HG03103 (cell line): ENCODE measurements around the gene CCNY.

Experiments used
- ATAC-seq: cut with Tn5 transposase; IDR thresholded peaks from one replicate; pipeline ENCODE4 v1.9.1; 2021; ENCODE audit warnings: low read depth; ENCODE audit not compliant: unreplicated experiment

Gene CCNY

DNA sequence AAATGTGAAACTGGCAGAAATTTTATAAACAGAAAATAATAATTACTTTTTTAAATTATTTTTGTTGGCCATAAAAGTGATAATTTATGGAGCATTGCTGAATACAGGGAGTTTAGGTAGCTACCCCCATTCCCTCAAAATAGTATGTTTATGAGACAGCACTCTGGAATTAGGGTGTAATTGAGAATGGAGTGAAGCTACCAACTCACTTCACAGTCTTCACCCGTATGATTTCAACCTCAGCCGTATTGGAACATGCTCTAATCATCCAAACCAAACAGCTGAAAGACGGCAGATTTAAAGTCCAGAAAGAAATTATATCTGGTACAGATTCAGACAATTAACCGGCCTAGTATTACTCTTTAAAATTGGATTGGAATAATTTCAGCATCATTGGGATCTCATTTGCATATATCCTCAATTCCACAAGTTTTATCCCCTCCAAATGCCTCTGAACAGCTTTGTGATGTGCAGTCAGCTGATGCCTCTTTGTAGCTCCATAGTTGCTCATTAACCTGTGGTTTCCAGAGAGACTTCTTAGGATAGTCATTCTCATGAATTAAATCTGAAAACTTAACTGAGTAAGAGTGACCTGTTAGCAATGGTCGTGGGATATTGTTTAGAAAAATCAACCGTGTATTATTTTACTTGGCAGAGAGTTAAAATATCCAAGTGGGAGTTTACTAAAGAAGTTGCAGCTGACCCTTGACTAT, 209.7 kb downstream of the CCNY start:
- ATAC-seq = no peak

DNA sequence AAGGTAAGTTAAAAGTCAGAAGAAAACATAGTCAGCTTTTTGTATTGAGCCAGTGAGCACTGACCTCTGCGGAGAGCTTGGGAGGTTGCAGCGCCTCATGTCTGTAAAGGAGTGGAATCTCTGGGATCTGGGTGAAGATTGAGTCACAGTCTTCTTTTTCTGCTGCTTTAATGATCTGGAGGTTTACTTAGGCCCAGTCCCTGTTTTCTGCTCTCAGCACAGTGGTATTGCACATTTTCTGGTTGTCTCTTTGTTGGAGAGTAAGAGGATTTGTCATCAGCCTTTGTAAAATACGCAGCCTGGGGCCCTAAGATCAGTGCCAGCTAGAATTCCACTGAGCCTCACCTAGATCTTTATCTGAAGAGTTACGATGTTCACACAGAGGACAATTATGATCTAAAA, 210.5 kb downstream of the CCNY start:
- ATAC-seq = no peak

DNA sequence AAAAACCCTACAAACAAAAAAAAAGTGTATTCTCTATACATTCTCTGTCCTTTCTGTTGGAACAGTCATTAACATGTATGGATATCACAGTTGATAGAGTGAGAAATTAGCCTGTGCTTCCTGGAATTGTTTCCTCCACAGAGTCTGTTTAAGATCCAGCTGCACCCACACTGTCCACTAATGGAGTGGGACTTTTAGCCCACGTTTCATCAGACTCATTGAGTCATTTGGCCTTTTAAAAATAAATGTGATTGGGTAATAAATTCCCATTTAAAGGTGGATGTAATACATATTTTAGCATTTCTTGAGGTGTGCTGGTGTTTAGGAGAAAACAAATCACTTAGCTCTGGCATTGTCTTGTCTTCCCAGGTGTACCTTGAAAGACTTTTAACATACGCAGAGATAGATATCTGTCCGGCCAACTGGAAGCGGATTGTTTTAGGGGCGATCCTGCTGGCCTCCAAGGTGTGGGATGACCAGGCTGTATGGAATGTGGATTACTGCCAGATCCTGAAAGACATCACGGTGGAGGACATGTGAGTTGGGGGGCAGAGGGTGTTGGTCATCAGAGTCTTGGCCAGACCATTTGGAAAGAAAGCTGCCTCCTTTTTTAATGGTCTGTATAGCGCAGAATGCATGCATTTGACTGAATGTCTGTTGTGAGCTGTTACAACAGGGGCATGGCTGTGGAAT, 216.5 kb downstream of the CCNY start:
- ATAC-seq = no peak

DNA sequence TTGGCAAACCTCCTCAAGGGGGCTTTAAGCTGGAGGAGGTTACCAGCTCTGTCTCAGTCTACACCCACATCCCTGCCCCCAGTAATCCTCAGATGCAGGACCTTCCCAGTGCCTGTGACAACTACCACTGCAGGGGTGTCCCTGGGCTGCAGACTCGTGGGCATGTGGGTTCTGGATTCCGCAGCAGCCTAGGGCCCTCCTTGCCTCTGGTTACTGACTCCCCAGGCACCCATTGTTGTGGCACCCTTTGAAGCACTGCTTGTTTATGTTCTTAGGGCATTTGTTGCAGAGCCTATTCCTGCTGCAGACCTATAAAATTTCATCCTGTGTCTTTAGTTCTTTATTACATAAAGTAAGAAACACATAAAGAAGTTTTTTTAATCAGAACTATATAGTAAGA, 217.7 kb downstream of the CCNY start:
- ATAC-seq = no peak

DNA sequence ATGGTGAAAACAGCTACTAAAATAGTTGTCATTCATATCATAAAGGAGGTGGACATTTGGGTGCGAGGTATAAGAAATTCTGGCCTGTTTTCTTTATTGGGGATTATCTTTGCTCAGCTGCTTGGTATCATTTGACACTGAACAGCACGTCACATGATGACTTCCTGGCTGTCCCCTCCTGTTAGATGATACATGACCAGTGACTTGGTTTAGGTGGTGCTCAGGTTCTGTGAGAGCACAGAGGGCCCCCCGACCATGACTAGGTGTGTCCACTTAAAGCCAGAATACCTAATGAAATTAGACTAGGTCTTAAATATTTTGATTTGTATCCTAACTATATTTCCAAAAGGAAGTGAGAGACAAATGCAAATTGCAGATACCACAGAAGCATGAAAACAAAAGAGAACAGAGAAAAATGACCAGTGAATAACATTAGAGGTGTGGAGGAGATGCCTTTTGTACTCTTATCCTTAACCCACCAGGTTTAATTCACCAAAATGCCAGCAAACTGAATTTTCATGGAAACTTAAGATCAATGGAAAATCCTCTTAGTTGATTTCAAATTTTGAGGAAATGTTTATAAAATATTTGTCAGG, 218.2 kb downstream of the CCNY start:
- peak; percentile 59 for ATAC-seq

DNA sequence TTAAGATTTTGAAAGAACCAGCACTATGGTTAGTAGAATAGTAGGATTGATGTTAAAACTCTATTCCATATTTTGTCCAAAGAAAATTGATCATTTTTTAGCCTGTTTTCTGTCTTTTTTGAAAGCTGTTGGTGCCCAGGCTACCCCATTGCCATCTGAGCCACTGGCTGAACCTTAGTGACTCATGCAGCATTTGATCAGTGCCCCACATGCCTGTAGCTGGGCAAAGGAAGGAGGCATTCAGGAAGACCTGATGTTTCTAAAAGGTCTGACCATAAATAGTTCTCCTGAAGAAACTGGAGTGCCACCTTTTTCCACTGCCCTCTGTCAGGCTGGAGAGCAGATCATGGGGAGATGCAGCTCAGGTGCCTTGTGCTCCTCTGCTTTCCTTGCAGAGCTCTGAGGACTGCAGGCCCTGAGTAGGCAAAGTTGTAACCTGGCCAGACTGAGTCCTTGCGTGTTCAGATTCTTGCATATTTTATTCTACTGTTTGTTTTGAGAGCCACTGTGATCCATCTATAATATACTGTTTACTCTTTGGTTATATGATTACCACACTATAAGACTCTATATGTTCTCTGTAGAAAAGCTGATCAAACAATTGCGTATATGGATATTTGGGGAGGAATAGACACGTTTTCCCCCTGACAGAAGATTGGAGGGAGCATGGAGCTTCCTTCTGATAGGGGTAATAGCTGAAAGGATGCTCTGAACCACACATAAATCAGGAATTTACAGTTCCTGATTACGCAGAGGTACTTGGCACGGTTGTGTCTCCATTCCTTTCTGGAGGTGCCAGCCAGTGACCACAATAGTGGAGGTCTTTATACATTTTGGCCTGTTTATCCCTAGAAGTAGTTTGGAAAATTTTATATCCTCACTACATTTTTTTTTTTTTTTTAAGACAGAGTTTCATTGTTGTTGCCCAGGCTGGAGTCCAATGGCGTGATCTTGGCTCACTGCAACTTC, 219.9 kb downstream of the CCNY start:
- no peak for ATAC-seq

DNA sequence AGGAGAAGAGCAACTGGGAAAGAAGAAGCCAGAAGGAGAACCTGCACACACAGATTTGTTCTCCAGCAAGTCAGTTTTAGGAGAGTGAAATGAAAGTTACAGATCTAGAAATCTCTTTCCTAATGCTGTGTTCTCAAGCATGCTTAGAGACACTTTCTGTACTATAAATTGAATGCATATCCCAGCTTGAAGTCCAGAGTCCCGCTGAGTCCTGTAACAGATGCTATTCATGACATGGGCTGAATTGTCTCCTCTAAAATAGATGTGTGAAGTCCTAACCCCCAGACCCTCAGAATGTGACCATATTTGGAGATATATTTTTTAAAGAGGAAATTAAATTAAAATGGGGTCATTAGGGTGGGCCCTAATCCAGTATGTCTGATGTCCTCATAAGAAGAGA, 222.0 kb downstream of the CCNY start:
- no peak for ATAC-seq

DNA sequence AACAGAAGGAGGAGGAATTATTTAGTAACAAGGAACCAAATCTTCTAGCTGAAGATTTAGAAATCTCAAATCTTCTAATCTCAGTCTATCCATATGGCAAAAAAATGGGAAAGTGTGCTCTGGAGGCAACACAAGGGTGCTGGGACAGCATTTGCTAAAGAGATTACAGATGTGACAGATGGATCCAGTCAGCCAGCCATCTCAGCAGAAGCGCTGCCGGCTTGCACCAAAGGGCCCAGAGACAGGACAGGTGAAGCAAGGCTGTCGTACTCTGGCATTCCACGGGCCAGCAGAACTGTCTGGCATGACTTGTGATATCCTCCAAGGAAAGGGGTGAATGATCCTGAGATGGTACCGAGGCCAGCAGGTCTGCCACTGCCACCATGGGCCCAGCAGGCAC, 223.1 kb downstream of the CCNY start:
- no peak for ATAC-seq

DNA sequence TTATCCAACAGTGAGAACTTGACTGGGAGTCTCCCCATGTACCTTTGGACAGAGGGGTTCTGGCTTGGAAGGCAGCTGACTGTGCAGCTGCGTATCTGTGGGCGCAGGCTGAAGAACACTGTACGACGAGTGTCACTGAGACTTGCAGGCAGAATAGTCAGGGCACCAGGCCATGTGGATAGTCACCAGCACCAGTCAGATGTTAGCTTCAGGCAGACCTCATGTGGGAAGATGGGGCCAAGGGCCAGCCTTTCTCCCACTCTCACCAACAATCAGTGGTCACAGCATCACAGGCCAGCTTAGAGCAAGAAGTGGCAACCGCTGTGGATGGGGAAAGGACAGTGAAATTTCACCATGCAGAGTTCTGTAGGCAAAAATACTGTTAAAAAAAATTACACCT, 225.4 kb downstream of the CCNY start:
- no peak for ATAC-seq

DNA sequence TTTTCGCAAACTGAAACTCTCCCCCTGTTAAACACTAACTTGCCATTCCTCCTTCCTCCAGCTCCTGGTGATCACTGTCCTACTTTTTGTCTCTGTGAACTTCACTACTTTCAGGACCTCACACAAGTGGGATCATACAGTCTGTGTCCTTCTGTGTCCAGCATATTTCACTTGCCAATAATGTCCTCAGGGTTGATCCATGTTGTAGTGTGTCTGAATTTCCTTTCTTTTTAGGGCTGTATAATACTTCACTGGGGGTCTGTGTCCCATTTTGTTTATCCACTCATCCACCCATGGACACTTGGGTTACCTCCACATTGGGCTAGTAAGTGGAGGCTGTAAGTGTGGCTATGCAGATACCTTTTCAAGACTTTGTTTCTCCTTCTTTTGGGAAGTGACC, 226.1 kb downstream of the CCNY start:
- ATAC-seq = no peak

DNA sequence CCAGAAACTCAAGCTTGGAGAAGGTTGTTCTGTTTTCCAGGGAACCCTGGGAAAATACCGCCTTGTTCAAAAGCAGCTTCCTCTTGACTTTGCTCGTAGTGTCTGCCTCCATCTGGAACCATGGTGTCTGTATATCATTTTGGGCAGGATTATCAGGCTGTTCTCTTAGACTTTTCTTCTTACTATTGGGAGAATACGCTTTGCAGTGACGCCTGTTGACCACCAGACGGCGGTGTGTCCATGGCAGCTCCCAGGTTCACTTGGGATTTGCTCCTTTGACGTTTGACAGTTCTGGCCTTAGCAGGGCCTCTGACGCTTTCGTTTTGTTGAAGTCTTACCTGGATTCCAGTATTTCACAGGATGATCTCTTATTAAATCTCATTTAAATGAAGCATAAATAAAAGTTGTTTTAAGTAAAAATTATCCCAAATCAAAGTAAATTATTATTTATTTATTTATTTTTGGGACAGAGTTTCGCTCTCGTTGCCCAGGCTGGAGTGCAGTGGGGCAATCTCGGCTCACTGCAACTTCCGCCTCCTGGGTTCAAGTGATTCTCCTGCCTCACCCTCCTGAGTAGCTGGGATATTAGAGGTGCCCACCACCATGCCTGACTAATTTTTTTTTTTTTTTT, 227.1 kb downstream of the CCNY start:
- peak; percentile 37 for ATAC-seq

DNA sequence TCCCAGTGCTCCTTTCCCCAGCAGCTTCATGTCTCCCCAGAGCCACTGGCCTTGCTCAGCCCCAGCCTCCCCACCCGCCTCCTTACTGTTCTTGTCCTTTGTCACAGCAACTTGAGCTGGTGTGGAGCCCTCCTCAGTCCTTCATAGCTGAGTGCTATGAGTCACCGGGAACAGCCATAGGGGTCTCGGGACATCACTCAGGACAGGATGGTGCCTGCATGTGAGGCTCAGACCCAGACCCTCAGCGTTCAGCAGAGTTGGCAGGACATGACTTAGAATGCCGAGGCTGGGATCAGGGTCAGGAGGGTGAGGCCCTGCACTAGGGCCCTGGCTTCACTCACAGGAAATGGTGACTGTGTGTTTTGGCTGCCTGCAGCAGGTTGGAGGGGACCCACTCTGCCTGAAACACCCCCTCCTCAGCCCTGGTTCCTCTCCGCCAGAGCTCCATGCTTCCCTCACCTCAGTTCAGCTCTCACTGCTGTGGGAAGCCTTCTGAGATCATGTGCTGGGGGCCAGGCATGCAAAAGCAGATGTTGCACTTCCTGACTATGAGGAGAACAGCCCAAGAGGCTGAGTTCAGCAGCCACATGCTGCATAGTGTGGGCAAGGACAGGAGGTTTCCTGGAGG, 228.1 kb downstream of the CCNY start:
- ATAC-seq = peak; percentile 84

DNA sequence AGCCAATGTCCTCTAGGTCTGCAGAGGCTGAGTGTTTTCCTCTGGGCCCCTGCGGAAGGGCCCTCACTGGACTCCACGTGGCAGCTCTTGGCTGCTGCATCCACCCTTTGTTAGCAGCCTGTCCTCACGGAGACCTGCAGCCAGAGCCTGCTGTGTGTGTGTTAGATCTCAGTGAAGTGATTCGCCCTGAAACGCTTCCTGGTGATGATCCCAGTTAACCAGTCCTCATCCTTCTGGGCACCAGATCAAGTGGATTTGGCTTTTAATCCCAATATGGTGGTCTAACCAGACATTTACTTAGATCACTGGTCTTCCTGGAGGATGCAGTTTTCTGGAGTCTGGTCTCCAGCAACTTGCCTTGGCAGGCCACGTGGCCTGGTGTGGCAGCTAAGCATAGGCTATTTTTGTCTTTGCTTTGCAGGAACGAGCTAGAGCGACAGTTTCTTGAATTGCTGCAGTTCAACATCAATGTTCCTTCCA, 229.3 kb downstream of the CCNY start:
- ATAC-seq = no peak

DNA sequence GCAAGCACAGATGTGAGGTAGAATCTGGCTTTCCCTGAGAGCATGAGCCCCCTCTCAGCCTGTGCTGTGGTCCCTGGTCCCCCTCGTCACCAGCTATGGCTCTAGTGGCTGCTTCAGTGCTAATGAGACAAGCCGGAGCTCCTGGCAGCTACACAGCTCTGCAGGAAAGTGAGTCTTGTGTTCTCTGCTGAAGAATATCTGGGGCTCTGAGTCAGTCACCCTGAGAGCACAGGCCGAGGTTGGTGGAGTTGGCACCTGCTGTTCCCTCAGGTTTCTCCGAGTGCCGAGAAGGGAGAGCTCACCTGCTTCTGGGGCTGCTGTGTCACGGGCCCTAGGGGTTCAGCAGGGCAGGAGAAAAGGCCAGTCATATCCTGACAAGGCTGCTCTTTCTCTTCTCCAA, 231.6 kb downstream of the CCNY start:
- ATAC-seq = no peak

DNA sequence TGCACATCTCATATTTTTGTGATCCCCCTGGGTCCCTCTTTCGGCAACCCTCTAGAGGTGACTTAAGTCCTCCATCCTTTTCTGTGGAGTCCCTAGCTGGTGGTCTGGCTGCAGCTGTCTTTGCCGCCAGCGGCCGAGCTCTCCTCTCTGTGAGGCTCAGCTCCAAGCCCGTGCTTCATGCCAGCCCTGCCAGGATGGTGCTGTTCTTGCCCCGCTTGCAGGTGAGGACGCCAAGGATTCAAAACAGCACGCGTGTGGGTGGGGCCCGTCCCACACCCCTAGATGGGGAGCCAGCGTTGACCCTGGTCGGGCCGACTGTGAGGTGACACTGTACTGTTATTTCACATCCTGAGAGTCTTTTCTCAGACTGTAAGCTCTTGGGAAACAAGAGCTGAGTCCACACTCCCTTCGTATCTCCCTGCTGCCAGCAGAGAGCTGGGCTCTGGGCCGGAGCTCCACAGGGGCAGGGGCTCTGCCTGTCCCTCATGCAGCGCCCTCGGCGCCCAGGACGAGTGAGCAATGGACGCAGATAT, 232.2 kb downstream of the CCNY start:
- no peak for ATAC-seq

DNA sequence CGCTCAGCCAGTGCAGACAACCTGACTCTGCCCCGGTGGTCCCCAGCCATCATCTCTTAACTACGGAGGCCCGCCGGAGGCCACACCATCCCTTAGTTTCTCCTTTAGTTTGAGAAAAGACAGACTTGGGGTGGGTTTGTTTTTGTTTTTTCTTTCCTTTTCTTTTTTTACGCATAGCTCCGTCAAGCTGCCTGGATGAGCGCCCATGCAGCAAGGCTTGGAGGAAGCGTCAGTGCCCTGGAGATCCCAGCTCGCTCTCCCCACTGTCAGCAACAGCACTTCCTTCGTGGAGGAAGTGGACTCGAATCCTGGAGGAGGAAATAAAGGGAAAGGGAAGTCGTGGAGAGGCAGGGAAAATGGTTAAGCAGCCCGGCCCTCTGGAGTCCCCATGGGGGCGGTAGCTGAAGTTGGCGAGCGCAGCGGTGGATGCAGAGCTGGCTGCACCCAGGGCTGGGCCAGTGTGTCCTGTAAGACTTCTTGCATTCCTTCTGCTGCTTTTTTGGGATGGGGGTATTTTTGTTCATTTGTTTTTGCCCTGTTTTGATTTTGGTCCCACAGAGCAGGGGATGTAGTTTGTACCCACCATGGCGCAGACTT, 232.9 kb downstream of the CCNY start:
- ATAC-seq = no peak

DNA sequence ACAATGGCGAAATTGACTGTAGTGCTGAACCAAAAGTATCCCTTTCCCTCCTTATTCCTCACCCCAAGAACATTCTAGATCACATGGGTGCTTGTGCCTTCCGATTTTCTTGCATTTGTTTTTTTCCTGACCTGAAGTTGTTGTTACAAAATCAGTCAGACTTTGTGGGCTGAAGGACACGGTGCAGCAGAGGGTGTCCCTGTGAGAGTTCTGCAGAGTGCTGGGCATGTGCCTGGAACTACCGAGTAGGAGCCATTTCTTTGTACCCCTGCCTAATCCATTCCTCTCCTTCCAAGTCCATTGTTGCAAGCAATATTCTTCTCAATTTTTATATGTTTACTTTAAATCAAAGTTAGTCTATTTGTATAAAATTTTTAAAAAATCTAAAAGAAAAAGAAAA, 233.5 kb downstream of the CCNY start:
- ATAC-seq = no peak

DNA sequence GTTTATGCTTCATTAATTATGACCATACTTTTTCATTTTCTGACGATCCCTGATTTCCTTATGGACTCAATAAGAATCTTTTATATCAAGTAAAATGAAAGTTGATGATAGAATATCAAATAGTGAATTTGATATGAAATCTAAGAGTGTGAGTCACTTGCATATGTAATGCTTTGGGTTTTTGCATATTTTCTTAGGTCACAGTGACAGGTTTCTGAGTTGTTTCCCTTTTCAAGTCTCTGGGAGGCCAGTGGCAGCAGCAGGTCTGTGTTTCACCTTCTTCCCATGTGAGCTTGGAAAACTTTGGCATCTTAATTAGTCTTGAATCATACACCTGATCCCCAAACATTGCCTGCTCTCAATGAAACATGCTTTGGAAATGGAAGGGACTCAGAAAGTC, 234.1 kb downstream of the CCNY start:
- ATAC-seq = no peak

DNA sequence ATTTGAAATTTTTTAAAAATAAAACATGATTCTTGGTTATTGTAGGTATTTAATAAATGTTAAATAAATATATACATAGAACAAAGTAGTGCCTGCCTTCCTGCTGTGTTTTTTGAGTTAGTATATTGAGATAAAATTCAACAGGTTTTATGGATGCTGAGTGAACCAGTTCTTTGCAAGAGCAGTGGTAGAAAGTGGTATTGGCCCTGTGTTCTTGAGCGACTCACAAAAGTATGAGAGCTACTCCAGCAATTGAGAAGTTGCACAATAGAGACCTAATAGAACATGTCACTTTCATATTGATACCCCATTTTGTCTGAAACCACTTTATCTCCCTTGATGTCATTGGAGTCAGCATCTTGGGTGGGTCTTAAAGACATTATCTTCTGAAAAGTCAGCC, 236.3 kb downstream of the CCNY start:
- no peak for ATAC-seq
